K562 (cell line): ENCODE measurements around the gene SUPT5H. TPM values are rescaled to one million over a fixed set of nuclear protein-coding genes. Genes with fewer than 3 reads are reported as not detected.

ENCODE experiments used
- BRD9 ChIP-seq: fragments of 450-650 bp; IDR thresholded peaks from 2 replicates; pipeline ENCODE4 v1.6.1; 2018; ENCODE audit warnings: low read depth; ENCODE audit not compliant: partially characterized antibody
- CXXC5 ChIP-seq: fragments of 250-450 bp; sonication (Bioruptor Pico); IDR thresholded peaks from 2 replicates; pipeline ENCODE4 v1.8.0; 2022; ENCODE audit warnings: inconsistent platforms, mild to moderate bottlenecking, moderate library complexity
- DACH1 ChIP-seq: fragments of 450-650 bp; IDR thresholded peaks from 2 replicates; pipeline ENCODE4 v1.6.1; 2018; ENCODE audit not compliant: partially characterized antibody
- DIDO1 ChIP-seq: fragments of 450-650 bp; IDR thresholded peaks from 2 replicates; pipeline ENCODE4 v1.6.1; 2016; ENCODE audit warnings: low read depth, missing biosample characterization, missing genetic modification characterization
- HINFP ChIP-seq: fragments of 450-650 bp; conservative IDR thresholded peaks from 2 replicates; pipeline ENCODE4 v1.6.1; 2016; ENCODE audit warnings: missing genetic modification characterization, low read depth, mild to moderate bottlenecking, control low read depth, missing compliant biosample characterization
- MBD1 ChIP-seq: fragments of 250-450 bp; sonication (Bioruptor Pico); IDR thresholded peaks from 2 replicates; pipeline ENCODE4 v1.8.0; 2022; ENCODE audit warnings: inconsistent platforms
- MECOM ChIP-seq: fragments of 250-450 bp; sonication (Bioruptor Pico); IDR thresholded peaks from 2 replicates; pipeline ENCODE4 v1.8.0; 2022; ENCODE audit warnings: inconsistent platforms
- PHF8 ChIP-seq: fragments of 200-600 bp; sonication (generic); IDR thresholded peaks from 2 replicates; pipeline ENCODE4 v1.6.1; 2012; ENCODE audit warnings: mixed run types, mild to moderate bottlenecking, inconsistent platforms, low read length, moderate library complexity, borderline replicate concordance
- PURB ChIP-seq: sonication (generic); formaldehyde crosslinking; IDR thresholded peaks from 2 replicates; pipeline ENCODE4 v1.9.0; 2021; ENCODE audit warnings: low read depth, mild to moderate bottlenecking, missing genetic modification reagents
- SMAD1 ChIP-seq: fragments of 150-350 bp; IDR thresholded peaks from 2 replicates; pipeline ENCODE4 v1.6.1; 2014; ENCODE audit warnings: low read length, low read depth; ENCODE audit not compliant: partially characterized antibody
- ZHX1 ChIP-seq: fragments of 150-350 bp; conservative IDR thresholded peaks from 2 replicates; pipeline ENCODE4 v1.6.1; 2014; ENCODE audit warnings: low read length
- ZNF143 ChIP-seq: sonication (generic); formaldehyde crosslinking; IDR thresholded peaks from 2 replicates; pipeline ENCODE4 v1.9.0; 2022; ENCODE audit warnings: mild to moderate bottlenecking, missing genetic modification reagents
- ZNF282 ChIP-seq: sonication (generic); formaldehyde crosslinking; IDR thresholded peaks from 2 replicates; pipeline ENCODE4 v1.8.1; 2023; ENCODE audit warnings: missing genetic modification reagents
- ZNF347 ChIP-seq: fragments of 450-650 bp; formaldehyde crosslinking; IDR thresholded peaks from 2 replicates; pipeline ENCODE4 v1.4.0; 2020; ENCODE audit warnings: low read depth, mild to moderate bottlenecking, moderate library complexity
- ZNF561 ChIP-seq: fragments of 450-650 bp; formaldehyde crosslinking; conservative IDR thresholded peaks from 2 replicates; pipeline ENCODE4 v1.4.0; 2020; ENCODE audit warnings: mild to moderate bottlenecking, moderate library complexity
- ZNF609 ChIP-seq: sonication (generic); formaldehyde crosslinking; IDR thresholded peaks from 2 replicates; pipeline ENCODE4 v1.8.1; 2023; ENCODE audit warnings: missing genetic modification reagents, mild to moderate bottlenecking, borderline replicate concordance
- polyA plus RNA-seq, 8 experiments: library from polyadenylated mRNA; depleted of rRNA in 4 of 8; stranded (reverse) in 5 of 8; unstranded in 3 of 8; fragments of >200 nt; fragmentation: Nextera tagmentation in 2 of 8; fragmentation: Illumina TruSeq in 1 of 8; extraction: Ambion mirVana in 2 of 8; extraction: Trizol in 1 of 8; gene quantifications; 2 replicates each; pipeline versions ENCODE4 v1.2.1 to v1.2.3, GENCODE V29; 2011 to 2014; ENCODE audit warnings: inconsistent platforms in 1 of 8, missing spikeins in 1 of 8
- total RNA-seq, 7 experiments: library from RNA; depleted of rRNA in 6 of 7; stranded (reverse); fragments of >200 nt in 6 of 7; fragmentation: Illumina TruSeq in 2 of 7; extraction: Trizol in 2 of 7; gene quantifications; 2 replicates each; pipeline versions ENCODE4 v1.2.1 to v1.2.3, GENCODE V29; 2011 to 2021; ENCODE audit warnings: low replicate concordance in 1 of 7

SUPT5H gene
- total and polyA plus RNA-seq, 9 of the 15 experiments (the other 6 are each of a cell fraction or from before 2014, with no cell fraction given): 13.3 to 85.9 (median 35.9) TPM

- TF ChIP-seq ZNF609: no peak
- TF ChIP-seq SMAD1: no peak
- no peak for TF ChIP-seq PHF8
- TF ChIP-seq ZNF347 (CRISPR knock-in tag): no peak
- TF ChIP-seq ZNF561 (CRISPR knock-in tag): no peak
- TF ChIP-seq PURB (CRISPR knock-in tag): no peak
- no peak for TF ChIP-seq HINFP
- peak; percentile 92 for TF ChIP-seq BRD9
- TF ChIP-seq ZNF282 (CRISPR knock-in tag): no peak
- TF ChIP-seq ZNF143 (CRISPR knock-in tag): no peak
- no peak for TF ChIP-seq DIDO1 (tag)
- no peak for TF ChIP-seq DACH1
- TF ChIP-seq MBD1 (CRISPR knock-in tag): no peak
- TF ChIP-seq MECOM (CRISPR knock-in tag): no peak
- TF ChIP-seq CXXC5: peak; percentile 65
- no peak for TF ChIP-seq ZHX1
Observed at GRCh38 chr19:39397360-39398296, 47.8 kb upstream of the SUPT5H start (continued).
